Astrocyte (in vitro differentiated cells and primary cell): Measurements from ENCODE around the gene TGM3.

Experiments used
- CTCF ChIP-seq: IDR thresholded peaks from 2 replicates; pipeline ENCODE4 v1.5.1; 2011; ENCODE audit warnings: low read depth, mild to moderate bottlenecking, inconsistent platforms, low read length, moderate library complexity; ENCODE audit not compliant: insufficient read depth
- EZH2 ChIP-seq: IDR thresholded peaks from 2 replicates; pipeline ENCODE4 v1.6.1; 2012; ENCODE audit warnings: mild to moderate bottlenecking, low read length, inconsistent platforms; ENCODE audit not compliant: insufficient read depth

GRCh38 chr20:2285613-2286012 is 10.2 kb upstream of the TGM3 start:
- TF ChIP-seq CTCF (no peak), EZH2 (no peak)
